OCI-LY7 (cell line): ENCODE results near the gene WDR17. TPM values are rescaled to one million over a fixed set of nuclear protein-coding genes. Genes with fewer than 3 reads are reported as not detected.

Experiments used
- Bru-seq: library from RNA; stranded (reverse); fragments of 400-500 nt; gene quantifications from one replicate; lab custom pipeline; 2021; lab: Mats Ljungman, UMichigan
- BruChase-seq, 2 experiments: library from RNA; stranded (reverse); fragments of 400-500 nt; gene quantifications; one replicate each; lab custom pipeline; 2021; lab: Mats Ljungman, UMichigan
- BruUV-seq: library from RNA; stranded (reverse); fragments of 400-500 nt; replicated peaks from 2 replicates; lab custom pipeline; 2021; lab: Mats Ljungman, UMichigan
- CTCF ChIA-PET: fragments of 300-600 bp; sonication (Branson Sonifier 250); formaldehyde crosslinking; loops from one replicate; lab custom pipeline; 2022; ENCODE audit warnings: antibody characterized with exemption; ENCODE audit not compliant: unreplicated experiment; lab: Charles Lee
- POLR2A ChIA-PET: fragments of 300-600 bp; sonication (Branson Sonifier 250); formaldehyde crosslinking; loops from one replicate; lab custom pipeline; 2022; ENCODE audit warnings: antibody characterized with exemption; lab: Charles Lee
- DNase-seq: peaks from one replicate; pipeline ENCODE4 v3.0.0-alpha.2; 2015; ENCODE audit warnings: low spot score
- H2AFZ ChIP-seq: fragments of 200-600 bp; sonication (generic), shearing (Covaris generic); 2 replicates; pipeline ENCODE4 v1.6.1; 2014; ENCODE audit warnings: mild to moderate bottlenecking, antibody characterized with exemption, low read length, moderate library complexity
- H3K27ac ChIP-seq: fragments of 200-600 bp; sonication (generic); 2 replicates; pipeline ENCODE4 v1.5.1; 2014; ENCODE audit warnings: mixed run types, low read depth, mild to moderate bottlenecking, moderate library complexity, low read length, inconsistent platforms; ENCODE audit not compliant: poor library complexity, severe bottlenecking
- H3K36me3 ChIP-seq: fragments of 200-600 bp; sonication (generic); 2 replicates; pipeline ENCODE4 v1.6.1; 2014; ENCODE audit warnings: mild to moderate bottlenecking, antibody characterized with exemption, low read length, moderate library complexity, mixed read lengths; ENCODE audit not compliant: insufficient read depth
- H3K4me1 ChIP-seq: fragments of 200-600 bp; sonication (generic); 2 replicates; pipeline ENCODE4 v1.5.1; 2014; ENCODE audit warnings: mild to moderate bottlenecking, low read length; ENCODE audit not compliant: insufficient read depth, poor library complexity, severe bottlenecking
- H3K4me2 ChIP-seq: fragments of 200-600 bp; sonication (generic); 2 replicates; pipeline ENCODE4 v1.6.1; 2014; ENCODE audit warnings: mild to moderate bottlenecking, low read length
- H3K4me3 ChIP-seq: fragments of 200-600 bp; sonication (generic); 2 replicates; pipeline ENCODE4 v1.5.1; 2014; ENCODE audit warnings: mild to moderate bottlenecking, low read depth, low read length; ENCODE audit not compliant: poor library complexity, severe bottlenecking
- H3K79me2 ChIP-seq: fragments of 200-600 bp; sonication (generic); 2 replicates; pipeline ENCODE4 v1.6.1; 2016; ENCODE audit warnings: low read depth, mild to moderate bottlenecking, low read length, moderate library complexity, mixed read lengths; ENCODE audit not compliant: insufficient read depth
- H3K9me2 ChIP-seq: fragments of 200-600 bp; sonication (generic); 2 replicates; pipeline ENCODE4 v1.6.1; 2016; ENCODE audit warnings: mild to moderate bottlenecking, low read length, mixed read lengths; ENCODE audit not compliant: insufficient read depth
- H3K9me3 ChIP-seq: fragments of 200-600 bp; sonication (generic); 2 replicates; pipeline ENCODE4 v1.6.1; 2014; ENCODE audit warnings: mild to moderate bottlenecking, mixed run types, low read length, mixed read lengths
- H4K20me1 ChIP-seq: fragments of 200-600 bp; sonication (generic); 2 replicates; pipeline ENCODE4 v1.6.1; 2014; ENCODE audit warnings: mild to moderate bottlenecking, antibody characterized with exemption, low read length, moderate library complexity, mixed read lengths; ENCODE audit not compliant: insufficient read depth
- CTCF ChIP-seq: fragments of 200-600 bp; sonication (generic); conservative IDR thresholded peaks from 2 replicates; pipeline ENCODE4 v1.5.1; 2014; ENCODE audit warnings: mild to moderate bottlenecking, antibody characterized with exemption, low read length, moderate library complexity, mixed read lengths
- EZH2phosphoT487 ChIP-seq: fragments of 200-600 bp; sonication (generic); IDR thresholded peaks from 2 replicates; pipeline ENCODE4 v1.6.1; 2018; ENCODE audit warnings: low read depth, borderline replicate concordance, mild to moderate bottlenecking, mixed run types, antibody characterized with exemption, low read length, moderate library complexity, mixed read lengths
- intact Hi-C: fragments of 100-400 bp; cut with micrococcal nuclease; formaldehyde crosslinking; loops from one replicate; pipeline ENCODE4 v1.10.0; 2022; ENCODE audit not compliant: unreplicated experiment
- long read RNA-seq: library from polyadenylated mRNA; stranded (forward); transcript quantifications from one replicate; pipeline ENCODE4 v2.0.0, GENCODE V29; 2022
- total RNA-seq, 2 experiments: library from RNA; depleted of rRNA in 1 of 2; stranded (reverse); fragments of >200 nt in 1 of 2; shearing (Covaris generic) in 1 of 2; gene quantifications; 2 replicates each; pipeline ENCODE4 v1.2.3, GENCODE V29; 2014 to 2022

The WDR17 gene
- total RNA-seq (2014; rRNA removed; shearing (Covaris generic)) (0.62 and 0.63 TPM in 2 replicates), total RNA-seq (2022) (3.8 and 4.0 TPM in 2 replicates), Bru-seq, nascent RNA (percentile 47 among the genes with signal in this experiment), BruChase-seq, experiment 1, labeled RNA remaining after a 6-hour chase (percentile 38 among the genes with signal in this experiment), BruChase-seq, experiment 2, labeled RNA remaining after a 2-hour chase (percentile 44 among the genes with signal in this experiment)
- long read RNA-seq, partial matches to known transcripts: 0 of 1 reads
- long read RNA-seq, other reads (novel, unspliced or antisense): 1 of 1 reads

- Histone ChIP-seq H3K36me3 (no peaks in the 10 kb centered on the region), H4K20me1 (no peaks in the 10 kb centered on the region), H2AFZ (peak within 1 kb of the TSS; percentile 75), H3K9me3 (no peaks in the 10 kb centered on the region), H3K4me1 (no peaks in the 10 kb centered on the region), H3K4me2 (peak within 1 kb of the TSS; percentile 69), H3K79me2 (no peaks in the 10 kb centered on the region), H3K9me2 (no peaks in the 10 kb centered on the region), H3K4me3 (peak within 1 kb of the TSS; percentile 69), H3K27ac (no peak within 1 kb of the TSS)
- ChIA-PET CTCF (interaction anchor here (0.7 kb wide), 1 partner anchor 275 kb away, joined by 3 read pairs; no protein-coding TSS in a partner anchor), POLR2A (interaction anchor here (0.5 to 1.2 kb wide), 4 partner anchors 42 to 342 kb away, joined by 3 to 5 read pairs (median 4); no protein-coding TSS in a partner anchor)
- intact Hi-C loops: loop anchor here (2.0 to 5.0 kb wide), 2 partner anchors 257 to 275 kb away; no protein-coding TSS in a partner anchor
- TF ChIP-seq CTCF: no peak
- TF ChIP-seq EZH2phosphoT487: no peak
- peak; percentile 90 for DNase-seq
- BruUV-seq: no TSS peak
These were observed at the start of gene WDR17 for GRCh38 chr4:176065435-176066291. Gene WDR17, plus strand, starts transcription at chr4:176065841. Its CDS starts 45,740 bp downstream, at chr4:176111581.

- no peak overlapping the region for H3K4me2 ChIP-seq
- no peak overlapping the region for H3K27ac ChIP-seq
- no TSS peak for BruUV-seq
- H3K9me2 ChIP-seq: no peaks in the 10 kb centered on the region
- peaks cover 45% of the 10 kb centered on the region for H3K4me1 ChIP-seq
- ChIA-PET POLR2A (interaction anchor here (0.8 to 1.4 kb wide), 2 partner anchors 14 to 454 kb away, joined by 3 to 7 read pairs; no protein-coding TSS in a partner anchor), CTCF (no interaction called here)
- no peaks in the 10 kb centered on the region for H3K36me3 ChIP-seq
- no peak overlapping the region for H3K4me3 ChIP-seq
- H4K20me1 ChIP-seq: no peaks in the 10 kb centered on the region
- TF ChIP-seq CTCF: no peak
- TF ChIP-seq EZH2phosphoT487: no peak
- H2AFZ ChIP-seq: no peak overlapping the region
- no peaks in the 10 kb centered on the region for H3K79me2 ChIP-seq
- intact Hi-C loops: no loop called here
- H3K9me3 ChIP-seq: no peaks in the 10 kb centered on the region
- no peak for DNase-seq
These were observed 49.0 kb upstream of the WDR17 start for GRCh38 chr4:176016601-176017000.
